Coronary artery (tissue), 2 donors: Measurements from ENCODE around the gene TNFAIP8.

ENCODE experiments used
- DNase-seq: peaks from one replicate; pipeline ENCODE4 v3.0.0-alpha.2; 2017; ENCODE audit warnings: low spot score
- H3K27ac ChIP-seq, 2 donors: fragments of 200-600 bp; sonication (generic); one replicate each; pipeline ENCODE4 v1.5.1; 2016 to 2019
- H3K4me3 ChIP-seq: fragments of 200-600 bp; sonication (generic); 2 replicates; pipeline ENCODE4 v1.5.1; 2016; ENCODE audit warnings: mild to moderate bottlenecking, moderate library complexity
- CTCF ChIP-seq: fragments of 200-600 bp; sonication (generic); IDR thresholded peaks from one replicate; pipeline ENCODE4 v1.5.1; 2019; ENCODE audit warnings: antibody characterized with exemption

TNFAIP8 gene

DNA sequence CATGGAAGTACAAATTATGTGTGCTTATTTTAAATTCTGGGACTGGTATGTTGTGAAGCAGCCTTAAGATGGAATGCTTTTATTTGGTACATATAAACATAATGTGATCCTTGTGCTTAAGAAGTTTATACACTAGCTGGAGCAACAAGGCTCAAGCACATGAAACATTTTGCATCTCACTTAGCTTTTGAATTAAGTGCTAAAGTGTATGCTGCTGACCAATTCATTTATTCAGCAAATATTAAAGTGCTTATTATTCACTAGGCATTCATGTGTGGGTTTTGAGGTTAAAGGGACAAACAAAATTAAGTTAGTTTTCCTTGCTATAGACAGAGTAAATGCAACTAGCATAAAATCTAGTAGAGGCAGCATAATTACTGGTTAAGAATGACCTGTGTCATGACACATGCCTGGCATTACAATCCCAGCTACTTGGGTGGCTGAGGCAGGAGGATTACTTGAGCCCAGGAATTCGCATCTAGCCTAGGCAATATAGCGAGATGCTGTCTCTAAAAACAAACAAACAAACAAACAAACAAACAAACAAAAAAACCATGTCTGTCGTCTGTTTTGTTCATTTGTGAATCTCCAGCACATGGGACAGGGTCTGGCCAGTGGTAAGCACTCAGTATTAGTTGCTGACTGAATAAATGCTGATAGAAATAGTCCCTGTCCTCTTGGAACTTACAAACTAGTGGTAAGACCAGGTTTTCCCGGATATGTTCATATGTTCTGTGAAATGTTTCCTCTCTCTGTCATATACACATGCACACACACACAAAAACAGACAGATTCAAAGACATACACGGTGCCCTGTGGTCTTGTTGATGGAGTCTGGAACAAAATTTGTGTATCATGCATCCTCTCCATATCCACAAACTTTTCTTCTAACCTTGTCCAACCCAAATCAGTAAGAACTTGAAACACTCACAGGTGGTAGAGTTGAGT lies 41.9 kb upstream of the TNFAIP8 start:
- no peak overlapping the region for H3K27ac ChIP-seq
- DNase-seq, result no peak
- no peak for TF ChIP-seq CTCF
- H3K4me3 ChIP-seq, result no peak overlapping the region

- no peak overlapping the region for H3K27ac ChIP-seq
- no peak for DNase-seq
- TF ChIP-seq CTCF, result no peak
- no peak overlapping the region for H3K4me3 ChIP-seq
Observed at GRCh38 chr5:119315516-119315949, 40.3 kb upstream of the TNFAIP8 start.

DNA sequence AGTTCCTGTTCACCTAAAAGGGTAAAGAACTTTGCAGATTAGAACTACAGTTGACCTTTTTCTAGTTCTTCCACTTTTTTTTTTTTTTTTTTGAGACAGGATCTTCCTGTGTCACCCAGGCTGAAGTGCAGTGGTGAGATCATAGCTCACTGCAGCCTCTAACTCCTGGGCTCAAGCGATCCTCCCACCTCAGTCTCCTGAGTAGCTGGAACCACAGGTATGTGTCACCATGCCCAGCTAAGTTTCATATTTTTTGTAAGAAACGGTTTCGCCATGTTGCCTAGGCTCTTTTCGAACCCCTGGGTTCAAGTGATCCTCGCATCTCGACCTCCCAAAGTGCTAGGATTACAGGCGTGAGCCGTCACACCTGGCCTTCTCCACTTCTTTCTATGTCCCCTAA lies 39.7 kb upstream of the TNFAIP8 start:
- Histone ChIP-seq H3K4me3 (no peak overlapping the region), H3K27ac (no peak overlapping the region)
- DNase-seq, result no peak
- TF ChIP-seq CTCF, result no peak

- no peak overlapping the region for H3K4me3 ChIP-seq
- no peak for DNase-seq
- no peak overlapping the region for H3K27ac ChIP-seq
- TF ChIP-seq CTCF, result no peak
Observed at GRCh38 chr5:119316906-119317305, 38.9 kb upstream of the TNFAIP8 start.

DNA sequence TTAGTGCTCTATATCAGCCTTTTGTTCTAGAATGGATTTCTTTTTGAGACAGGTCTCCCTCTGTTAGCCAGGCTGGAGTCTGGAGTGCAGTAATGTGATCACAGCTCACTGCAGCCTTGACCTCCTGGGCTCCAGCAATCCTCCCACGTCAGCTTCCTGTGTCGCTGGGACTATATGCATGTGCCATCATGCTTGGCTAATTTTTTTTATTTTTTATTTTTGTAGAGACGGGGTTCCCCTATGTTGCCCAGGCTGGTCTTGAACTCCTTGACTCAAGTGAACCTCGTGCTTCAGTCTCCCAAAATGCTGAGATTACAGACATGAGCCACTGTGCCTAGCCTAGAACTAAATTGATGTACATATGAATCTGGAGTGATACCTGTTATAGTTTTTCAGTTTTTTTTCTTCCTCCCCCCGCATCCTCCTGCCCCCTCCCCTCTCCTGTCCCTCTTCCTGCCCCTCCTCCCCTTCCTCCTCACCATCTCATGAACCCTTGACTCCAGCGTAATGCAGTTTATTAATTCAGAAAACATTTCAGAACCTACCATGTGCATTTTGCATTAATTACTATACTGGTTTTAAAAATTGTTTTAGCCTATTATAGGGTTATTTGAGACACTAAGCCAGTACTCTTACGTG lies 37.4 kb upstream of the TNFAIP8 start:
- no peak overlapping the region for H3K4me3 ChIP-seq
- TF ChIP-seq CTCF, result no peak
- no peak overlapping the region for H3K27ac ChIP-seq
- DNase-seq, result no peak

GRCh38 chr5:119319401-119319800 lies 36.4 kb upstream of the TNFAIP8 start:
- TF ChIP-seq CTCF, result no peak
- DNase-seq, result no peak
- no peak overlapping the region for H3K4me3 ChIP-seq
- H3K27ac ChIP-seq, result no peak overlapping the region
